Bronchial epithelial cell (primary cell): Measurements from ENCODE around the gene PKD1. TPM values are rescaled to one million over a fixed set of nuclear protein-coding genes. Genes with fewer than 3 reads are reported as not detected.
"Not testable (repeated sequence)": the region's sequence is repeated elsewhere in the genome, so short reads cannot be mapped to it uniquely, and the experiment has no call there.

ENCODE experiments used
- DNase-seq: peaks from one replicate; pipeline ENCODE4 v3.0.0-alpha.2; 2010; ENCODE audit warnings: low read depth
- FAIRE-seq: peaks from 2 replicates; lab custom pipeline; 2011; peaks lifted over from hg19 to GRCh38; lab: Jason Lieb, UNC
- H3K27me3 ChIP-seq: 2 replicates; pipeline ENCODE4 v1.5.1; 2011; ENCODE audit warnings: low read length; ENCODE audit not compliant: control insufficient read depth, insufficient read depth
- H3K36me3 ChIP-seq: 2 replicates; pipeline ENCODE4 v1.5.1; 2011; ENCODE audit warnings: low read length; ENCODE audit not compliant: control insufficient read depth, insufficient read depth
- H3K4me3 ChIP-seq: 2 replicates; pipeline ENCODE4 v1.5.1; 2011; ENCODE audit warnings: mild to moderate bottlenecking, low read depth, low read length, control low read depth
- total RNA-seq: library from RNA; depleted of rRNA; stranded (reverse); fragments of >200 nt; gene quantifications from 2 replicates; pipeline ENCODE4 v1.2.1, GENCODE V29; 2014
- TF ChIP-seq, protein P1 (sequence below): IDR thresholded peaks from 2 replicates; pipeline ENCODE4 v1.5.1; 2011; ENCODE audit warnings: mild to moderate bottlenecking, moderate library complexity, low read length, control low read depth, inconsistent platforms; ENCODE audit not compliant: insufficient read depth, severe bottlenecking

Gene PKD1
- 56.1 and 114 TPM in 2 replicates for total RNA-seq

DNA sequence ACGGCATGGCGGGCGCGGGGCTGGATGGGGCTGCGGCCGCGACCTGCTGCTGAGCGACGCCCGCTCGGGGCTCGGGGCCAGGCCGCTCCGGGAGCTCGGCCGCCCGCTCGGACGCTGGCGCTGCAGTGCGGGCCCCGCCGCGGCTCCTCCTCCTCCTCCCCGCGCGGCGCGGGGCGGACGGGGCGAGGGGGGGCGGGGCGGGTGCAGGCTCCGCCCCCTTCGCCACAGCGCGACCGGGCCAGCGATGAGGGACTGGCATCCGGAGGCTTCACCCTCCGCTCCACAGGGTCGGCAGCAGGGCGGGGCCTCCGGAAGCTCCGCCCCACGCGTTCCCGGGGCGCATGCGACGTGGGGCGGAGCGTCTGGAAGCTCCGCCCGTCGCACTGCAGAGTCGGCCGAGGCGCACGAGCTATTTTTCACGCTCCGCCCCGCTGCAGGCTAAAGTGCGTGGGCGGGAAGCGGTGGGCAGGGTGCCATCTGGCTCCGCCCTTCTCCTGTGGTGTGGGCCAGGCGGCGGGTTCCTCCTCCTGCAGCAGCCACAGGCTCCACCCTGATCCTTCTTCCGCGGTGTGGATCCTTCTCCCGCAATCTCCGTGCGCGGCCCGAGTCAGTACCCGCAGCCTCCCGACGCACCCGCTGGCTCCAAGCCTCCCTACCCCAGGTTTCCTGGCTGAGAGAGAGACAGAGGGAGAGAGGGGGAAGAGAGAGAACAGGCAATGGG, at the start of gene PKD1:
PKD1 (minus strand) TSS at position 129 of the 721 bp plus-strand sequence. CDS start 209 bp downstream, outside the sequence.
- H3K27me3 ChIP-seq, H3K36me3 ChIP-seq, FAIRE-seq: not testable (repeated sequence)
- peak within 1 kb of the TSS; percentile 45 for H3K4me3 ChIP-seq
- DNase-seq: peak; percentile 83

DNA sequence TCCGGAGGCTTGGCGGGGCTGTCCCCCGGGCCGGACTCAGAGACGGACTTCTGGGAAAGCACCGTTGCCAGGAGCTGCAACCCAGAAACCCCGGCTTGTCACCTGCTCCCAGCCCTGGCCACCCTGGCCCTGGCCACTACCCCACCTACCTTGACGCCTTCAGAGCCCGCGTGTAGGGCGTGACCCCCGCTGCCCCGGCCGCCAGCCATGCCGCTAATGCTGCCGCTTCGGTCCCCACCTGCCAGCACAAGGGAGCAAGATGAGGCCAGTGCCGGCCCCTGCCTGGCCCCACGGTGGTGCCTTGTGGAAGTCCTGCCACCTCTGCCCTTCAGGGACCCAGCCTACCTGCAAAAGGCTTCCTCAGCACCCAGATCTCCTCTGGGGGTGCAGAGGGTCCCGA, 49.3 kb upstream of the PKD1 start:
- FAIRE-seq (no peak), DNase-seq (no peak)
- no peak overlapping the region for H3K4me3 ChIP-seq
- no peaks in the 10 kb centered on the region for H3K27me3 ChIP-seq
- TF ChIP-seq, protein P1, sequence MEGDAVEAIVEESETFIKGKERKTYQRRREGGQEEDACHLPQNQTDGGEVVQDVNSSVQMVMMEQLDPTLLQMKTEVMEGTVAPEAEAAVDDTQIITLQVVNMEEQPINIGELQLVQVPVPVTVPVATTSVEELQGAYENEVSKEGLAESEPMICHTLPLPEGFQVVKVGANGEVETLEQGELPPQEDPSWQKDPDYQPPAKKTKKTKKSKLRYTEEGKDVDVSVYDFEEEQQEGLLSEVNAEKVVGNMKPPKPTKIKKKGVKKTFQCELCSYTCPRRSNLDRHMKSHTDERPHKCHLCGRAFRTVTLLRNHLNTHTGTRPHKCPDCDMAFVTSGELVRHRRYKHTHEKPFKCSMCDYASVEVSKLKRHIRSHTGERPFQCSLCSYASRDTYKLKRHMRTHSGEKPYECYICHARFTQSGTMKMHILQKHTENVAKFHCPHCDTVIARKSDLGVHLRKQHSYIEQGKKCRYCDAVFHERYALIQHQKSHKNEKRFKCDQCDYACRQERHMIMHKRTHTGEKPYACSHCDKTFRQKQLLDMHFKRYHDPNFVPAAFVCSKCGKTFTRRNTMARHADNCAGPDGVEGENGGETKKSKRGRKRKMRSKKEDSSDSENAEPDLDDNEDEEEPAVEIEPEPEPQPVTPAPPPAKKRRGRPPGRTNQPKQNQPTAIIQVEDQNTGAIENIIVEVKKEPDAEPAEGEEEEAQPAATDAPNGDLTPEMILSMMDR: no peak
- H3K36me3 ChIP-seq: no peaks in the 10 kb centered on the region

DNA sequence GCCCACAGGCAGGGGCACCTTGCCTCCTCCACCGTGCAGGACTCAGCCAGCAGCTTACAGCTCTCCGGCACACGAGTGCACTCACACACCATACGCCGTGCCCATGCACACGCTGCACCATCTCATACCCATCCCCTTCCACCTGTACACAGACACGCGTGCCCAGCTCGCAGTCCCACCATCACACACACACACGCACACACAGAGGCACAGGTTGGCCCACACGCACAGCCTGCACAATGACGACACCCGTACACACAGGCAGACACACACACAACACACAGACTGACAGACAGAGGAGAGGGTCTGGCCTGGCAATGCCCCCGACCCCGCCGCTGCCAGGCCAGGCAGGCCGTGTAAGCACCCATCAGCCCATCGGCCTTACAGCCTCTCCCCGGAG, 48.6 kb upstream of the PKD1 start:
- H3K27me3 ChIP-seq: no peaks in the 10 kb centered on the region
- no peak overlapping the region for H3K4me3 ChIP-seq
- TF ChIP-seq, protein P1: no peak
- FAIRE-seq (no peak), DNase-seq (no peak)
- no peaks in the 10 kb centered on the region for H3K36me3 ChIP-seq

DNA sequence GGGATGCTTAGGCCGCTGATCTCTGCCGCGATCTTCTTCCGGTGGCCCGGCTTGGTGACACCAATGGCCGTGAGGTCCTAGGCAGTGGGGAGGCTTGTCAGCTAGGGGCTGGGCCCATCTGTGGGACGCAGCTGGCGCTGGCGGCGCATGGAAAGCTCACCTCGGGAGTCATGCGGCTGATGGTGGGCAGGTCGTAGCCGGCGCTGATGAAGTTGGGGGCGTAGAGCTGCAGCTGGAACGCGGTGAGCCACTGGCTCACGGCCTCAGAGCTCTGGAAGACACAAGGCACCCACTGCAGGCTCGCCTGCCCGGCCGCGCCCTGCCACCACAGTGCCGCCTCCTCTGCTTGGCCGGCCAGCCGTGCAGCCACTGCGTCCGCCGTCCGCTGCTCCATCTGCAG, 48.0 kb upstream of the PKD1 start:
- DNase-seq (no peak), FAIRE-seq (no peak)
- Histone ChIP-seq H3K27me3 (no peaks in the 10 kb centered on the region), H3K36me3 (no peaks in the 10 kb centered on the region), H3K4me3 (no peak overlapping the region)
- TF ChIP-seq, protein P1: no peak

DNA sequence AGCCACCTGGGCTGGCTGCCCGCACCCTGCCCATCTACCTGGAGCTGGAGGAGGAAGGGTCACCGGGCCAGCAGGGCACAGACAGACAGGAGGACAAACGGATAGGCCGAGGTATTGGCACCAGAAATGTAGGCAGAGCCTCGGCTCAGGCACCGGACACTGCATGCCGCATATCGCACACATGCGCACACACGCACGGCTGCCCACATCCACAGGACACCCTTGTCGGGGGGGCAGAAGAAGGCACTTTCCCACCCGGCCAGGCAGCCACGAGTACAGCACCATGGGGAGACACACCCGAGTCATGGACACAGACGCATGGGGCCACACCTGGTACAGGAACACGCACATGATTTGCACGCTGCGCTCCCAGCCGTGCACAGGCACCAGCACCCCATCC, 46.3 kb upstream of the PKD1 start:
- no peaks in the 10 kb centered on the region for H3K27me3 ChIP-seq
- TF ChIP-seq, protein P1: no peak
- DNase-seq: no peak
- H3K36me3 ChIP-seq: peaks cover 2% of the 10 kb centered on the region
- peak; percentile 86 for FAIRE-seq
- H3K4me3 ChIP-seq: no peak overlapping the region

DNA sequence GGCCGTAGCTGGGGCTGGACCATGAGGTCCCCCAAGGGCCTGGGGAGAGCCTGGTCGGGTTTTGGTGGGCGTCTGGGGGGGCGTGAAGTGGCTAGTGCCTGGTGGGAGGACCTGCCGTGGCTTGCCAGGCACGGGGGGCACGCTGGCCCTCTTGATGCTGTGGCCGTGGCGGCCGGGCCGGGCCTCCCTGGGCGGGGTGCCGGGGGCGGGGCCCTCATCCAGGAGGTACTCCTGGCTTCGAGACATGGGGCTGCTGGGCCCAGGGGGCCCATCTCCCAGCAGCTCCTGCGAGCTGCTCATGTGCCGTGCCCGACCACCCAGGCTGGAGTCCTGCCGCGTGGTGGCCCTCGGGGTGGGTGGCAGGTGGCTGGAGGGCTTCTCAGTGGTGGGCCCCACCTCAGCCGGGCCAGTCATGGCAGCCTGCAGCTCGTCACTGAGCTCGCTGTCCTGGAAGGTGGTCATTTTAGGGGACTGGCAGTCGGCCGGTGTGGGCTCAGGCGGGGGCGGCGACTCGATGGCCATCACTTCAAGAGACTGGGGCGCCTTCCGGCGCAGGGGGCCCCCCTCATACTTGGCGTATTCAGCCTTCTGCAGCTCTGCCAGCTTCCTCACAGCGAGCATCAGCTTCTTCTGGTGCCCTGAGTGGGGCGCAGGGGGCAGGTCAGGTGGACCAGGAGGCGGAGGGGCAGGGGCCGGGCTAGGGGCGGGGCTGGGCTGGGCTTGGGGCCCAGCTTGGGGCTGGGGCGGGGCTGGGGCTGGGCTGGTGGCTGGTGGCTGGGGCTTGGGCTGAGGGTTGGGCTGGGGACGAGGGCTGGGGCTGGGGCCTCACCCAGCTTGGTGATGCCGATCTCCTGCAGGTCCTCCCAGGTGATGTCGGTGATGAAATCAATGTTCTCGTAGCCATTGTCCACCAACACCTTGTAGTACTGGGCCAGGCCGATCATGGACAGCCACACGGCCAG, 45.5 kb upstream of the PKD1 start:
- DNase-seq: no peak
- Histone ChIP-seq H3K27me3 (no peaks in the 10 kb centered on the region), H3K4me3 (no peak overlapping the region), H3K36me3 (peaks cover 3% of the 10 kb centered on the region)
- no peak for FAIRE-seq
- TF ChIP-seq, protein P1: no peak
